HCT116 (cell line): ENCODE measurements around the gene LRRK1. TPM values are rescaled to one million over a fixed set of nuclear protein-coding genes. Genes with fewer than 3 reads are reported as not detected.

Experiments
- ATAC-seq: fragments of 200-7000 bp; cut with Tn5 transposase; 2 replicates; pipeline ENCODE4 v1.9.1; 2020; ENCODE audit warnings: mild to moderate bottlenecking, moderate library complexity
- BruUV-seq: library from RNA; stranded (reverse); fragments of 400-500 nt; replicated peaks from 2 replicates; lab custom pipeline; 2021; lab: Mats Ljungman, UMichigan
- CTCF ChIA-PET: fragments of 300-600 bp; sonication (Branson Sonifier 250); formaldehyde crosslinking; loops from one replicate; lab custom pipeline; 2021; ENCODE audit warnings: antibody characterized with exemption; lab: Charles Lee
- POLR2A ChIA-PET: fragments of 300-600, 350-600 bp; sonication (Branson Sonifier 250); formaldehyde crosslinking; loops from one replicate; lab custom pipeline; 2021; ENCODE audit warnings: antibody characterized with exemption; lab: Charles Lee
- RAD21 ChIA-PET, 2 experiments: fragments of 300-600 bp; sonication (Branson Sonifier 250); formaldehyde crosslinking; loops; one replicate each; lab custom pipeline; 2023; ENCODE audit warnings: low total read pairs in 2 of 2; ENCODE audit not compliant: uncharacterized antibody in 2 of 2, unreplicated experiment in 2 of 2, low non-redundant PET in 1 of 2; lab: Charles Lee
- DNase-seq: peaks from one replicate; pipeline ENCODE4 v3.0.0-alpha.2; 2010; ENCODE audit warnings: low read depth, low spot score
- H2AFZ ChIP-seq: fragments of 200-600 bp; shearing (Covaris generic), sonication (generic); 2 replicates; pipeline ENCODE4 v1.6.1; 2017; ENCODE audit warnings: low read depth, mixed run types, mixed read lengths, antibody characterized with exemption, low read length; ENCODE audit not compliant: poor library complexity, severe bottlenecking
- H3K27ac ChIP-seq: 2 replicates; pipeline ENCODE4 v1.5.1; 2012; ENCODE audit warnings: low read depth, low read length
- H3K27me3 ChIP-seq: fragments of 200-600 bp; sonication (generic); 2 replicates; pipeline ENCODE4 v1.6.1; 2016; ENCODE audit warnings: mixed run types, low read length, mixed read lengths; ENCODE audit not compliant: insufficient read depth
- H3K36me3 ChIP-seq, 2 experiments: fragments of 200-500 bp in 1 of 2; fragments of 200-600 bp in 1 of 2; sonication (Bioruptor generic) in 1 of 2; sonication (generic) in 1 of 2; 2 replicates each; pipeline versions ENCODE4 v1.5.1 to v1.6.1; 2014 to 2016; ENCODE audit warnings: low read length in 2 of 2, inconsistent platforms in 1 of 2, mixed read lengths in 1 of 2, mixed run types in 1 of 2; ENCODE audit not compliant: insufficient read depth in 2 of 2, control insufficient read depth in 1 of 2
- H3K4me1 ChIP-seq, 2 experiments: fragments of 200-600 bp in 1 of 2; sonication (generic) in 1 of 2; 2 replicates each; pipeline versions ENCODE4 v1.5.1 to v1.6.1; 2012 to 2017; ENCODE audit warnings: low read length in 2 of 2, inconsistent platforms in 1 of 2, mild to moderate bottlenecking in 1 of 2, mixed read lengths in 1 of 2, mixed run types in 1 of 2, moderate library complexity in 1 of 2; ENCODE audit not compliant: insufficient read depth in 2 of 2, control insufficient read depth in 1 of 2
- H3K4me2 ChIP-seq: fragments of 200-600 bp; sonication (generic); 2 replicates; pipeline ENCODE4 v1.6.1; 2017; ENCODE audit warnings: mixed run types, low read length, mixed read lengths
- H3K4me3 ChIP-seq, 2 experiments: fragments of 200-600 bp in 1 of 2; sonication (generic) in 1 of 2; replicated peaks in 1 of 2; 2 replicates each; pipeline ENCODE4 v1.5.1; 2011 to 2016; ENCODE audit warnings: low read length in 2 of 2, control low read depth in 1 of 2, low read depth in 1 of 2, mild to moderate bottlenecking in 1 of 2, mixed read lengths in 1 of 2, mixed run types in 1 of 2
- H3K79me2 ChIP-seq: fragments of 200-600 bp; sonication (generic); 2 replicates; pipeline ENCODE4 v1.6.1; 2017; ENCODE audit warnings: mild to moderate bottlenecking, mixed run types, low read length, moderate library complexity, mixed read lengths; ENCODE audit not compliant: insufficient read depth
- H3K9ac ChIP-seq: fragments of 200-600 bp; sonication (generic); 2 replicates; pipeline ENCODE4 v1.6.1; 2016; ENCODE audit warnings: low read length, mixed read lengths
- H3K9me2 ChIP-seq: fragments of 200-600 bp; sonication (generic), shearing (Covaris generic); 2 replicates; pipeline ENCODE4 v1.6.1; 2017; ENCODE audit warnings: mixed run types, mild to moderate bottlenecking, moderate library complexity; ENCODE audit not compliant: insufficient read depth
- H3K9me3 ChIP-seq, 2 experiments: fragments of 200-500 bp in 1 of 2; fragments of 200-600 bp in 1 of 2; sonication (Bioruptor generic) in 1 of 2; sonication (generic) in 1 of 2; 2 replicates each; pipeline ENCODE4 v1.6.1; 2014 to 2017; ENCODE audit warnings: low read length in 2 of 2, mixed read lengths in 2 of 2, inconsistent platforms in 1 of 2, low read depth in 1 of 2, mild to moderate bottlenecking in 1 of 2, mixed run types in 1 of 2, moderate library complexity in 1 of 2; ENCODE audit not compliant: control insufficient read depth in 1 of 2, insufficient read depth in 1 of 2
- H4K20me1 ChIP-seq: fragments of 200-600 bp; sonication (generic), shearing (Covaris generic); 2 replicates; pipeline ENCODE4 v1.6.1; 2017; ENCODE audit warnings: mixed run types, mild to moderate bottlenecking, moderate library complexity; ENCODE audit not compliant: insufficient read depth
- ATF3 ChIP-seq: IDR thresholded peaks from 2 replicates; pipeline ENCODE4 v1.6.1; 2012
- CBX3 ChIP-seq: IDR thresholded peaks from 2 replicates; pipeline ENCODE4 v1.6.1; 2012; ENCODE audit warnings: low read depth
- CEBPB ChIP-seq: IDR thresholded peaks from 2 replicates; pipeline ENCODE4 v1.6.1; 2012; ENCODE audit warnings: low read depth
- CTCF ChIP-seq, 3 experiments: fragments of 200-600 bp in 1 of 3; sonication (generic) in 1 of 3; IDR thresholded peaks in 2 of 3; conservative IDR thresholded peaks in 1 of 3; 2 replicates each; pipeline ENCODE4 v1.5.1; 2012 to 2017; ENCODE audit warnings: low read depth in 2 of 3, low read length in 2 of 3, antibody characterized with exemption in 1 of 3, borderline replicate concordance in 1 of 3, control low read depth in 1 of 3, mild to moderate bottlenecking in 1 of 3, mixed read lengths in 1 of 3, mixed run types in 1 of 3, moderate library complexity in 1 of 3; ENCODE audit not compliant: insufficient read depth in 1 of 3
- EGR1 ChIP-seq: IDR thresholded peaks from 2 replicates; pipeline ENCODE4 v1.6.1; 2012; ENCODE audit warnings: low read depth
- EZH2 ChIP-seq: fragments of 200-600 bp; sonication (generic); IDR thresholded peaks from 2 replicates; pipeline ENCODE4 v1.6.1; 2017; ENCODE audit warnings: antibody characterized with exemption, mixed run types
- EZH2phosphoT487 ChIP-seq: fragments of 200-600 bp; IDR thresholded peaks from 2 replicates; pipeline ENCODE4 v1.6.1; 2018; ENCODE audit warnings: antibody characterized with exemption, borderline replicate concordance
- FOSL1 ChIP-seq: IDR thresholded peaks from 2 replicates; pipeline ENCODE4 v1.6.1; 2012; ENCODE audit warnings: low read depth
- JUND ChIP-seq: IDR thresholded peaks from 2 replicates; pipeline ENCODE4 v1.6.1; 2012
- POLR2A ChIP-seq: IDR thresholded peaks from 2 replicates; pipeline ENCODE4 v1.7.0; 2011; ENCODE audit warnings: borderline replicate concordance; ENCODE audit not compliant: insufficient read depth, insufficient read length; ENCODE audit errors: extremely low read depth
- POLR2AphosphoS5 ChIP-seq: IDR thresholded peaks from 2 replicates; pipeline ENCODE4 v1.6.1; 2011; ENCODE audit warnings: mild to moderate bottlenecking, low read depth, low read length, moderate library complexity
- RAD21 ChIP-seq: IDR thresholded peaks from 2 replicates; pipeline ENCODE4 v1.6.1; 2012; ENCODE audit warnings: low read depth, mild to moderate bottlenecking
- REST ChIP-seq: IDR thresholded peaks from 2 replicates; pipeline ENCODE4 v1.6.1; 2012; ENCODE audit warnings: low read depth
- SIN3A ChIP-seq: IDR thresholded peaks from 2 replicates; pipeline ENCODE4 v1.6.1; 2012; ENCODE audit warnings: low read depth
- SRF ChIP-seq: IDR thresholded peaks from 2 replicates; pipeline ENCODE4 v1.6.1; 2012; ENCODE audit warnings: low read depth
- TCF7L2 ChIP-seq: IDR thresholded peaks from 2 replicates; pipeline ENCODE4 v1.7.0; 2011; ENCODE audit warnings: borderline replicate concordance, inconsistent platforms; ENCODE audit not compliant: insufficient read depth, insufficient read length; ENCODE audit errors: extremely low read depth
- YY1 ChIP-seq: IDR thresholded peaks from 2 replicates; pipeline ENCODE4 v1.6.1; 2011; ENCODE audit warnings: low read length, low read depth, moderate library complexity, mild to moderate bottlenecking; ENCODE audit not compliant: insufficient replicate concordance; ENCODE audit errors: extremely low read depth
- ZBTB33 ChIP-seq: IDR thresholded peaks from 2 replicates; pipeline ENCODE4 v1.6.1; 2011; ENCODE audit warnings: mild to moderate bottlenecking, low read length, moderate library complexity; ENCODE audit not compliant: insufficient replicate concordance; ENCODE audit errors: extremely low read depth
- ZNF274 ChIP-seq: fragments of 200-500 bp; sonication (Bioruptor generic); IDR thresholded peaks from 2 replicates; pipeline ENCODE4 v1.6.1; 2014; ENCODE audit warnings: mild to moderate bottlenecking, low read depth, low read length, inconsistent platforms
- intact Hi-C: fragments of 100-400 bp; cut with micrococcal nuclease; formaldehyde crosslinking; loops from 2 replicates; pipeline ENCODE4 v1.10.0; 2022
- total RNA-seq: library from RNA; stranded (reverse); gene quantifications from one replicate; pipeline ENCODE4 v1.2.1, GENCODE V29; 2021; ENCODE audit not compliant: unreplicated experiment

LRRK1 gene
- total RNA-seq, 1 experiment from 2014 or later = 21.6 TPM

GRCh38 chr15:101068523-101068960 lies 149.4 kb downstream of the LRRK1 start:
- CTCF ChIA-PET = no interaction called here
- POLR2A ChIA-PET = no interaction called here
- H3K9ac ChIP-seq = no peak overlapping the region
- no peaks in the 10 kb centered on the region for H3K36me3 ChIP-seq
- H3K27ac ChIP-seq = no peak overlapping the region
- intact Hi-C loops = no loop called here
- no peak overlapping the region for H3K4me2 ChIP-seq
- RAD21 ChIA-PET = no interaction called here
- no peaks in the 10 kb centered on the region for H3K79me2 ChIP-seq
- no peaks in the 10 kb centered on the region for H3K9me2 ChIP-seq
- H3K9me3 ChIP-seq = no peaks in the 10 kb centered on the region
- DNase-seq = no peak
- H3K4me3 ChIP-seq = no peak overlapping the region
- BruUV-seq = no TSS peak
- no peaks in the 10 kb centered on the region; a peak in 1 of 4 replicates for H3K4me1 ChIP-seq
- H2AFZ ChIP-seq = no peak overlapping the region
- no peak for TF ChIP-seq TCF7L2
- no peak for TF ChIP-seq FOSL1
- TF ChIP-seq SRF = no peak
- TF ChIP-seq POLR2AphosphoS5 = no peak
- no peak for TF ChIP-seq YY1
- TF ChIP-seq REST = no peak
- TF ChIP-seq EZH2phosphoT487 = no peak
- TF ChIP-seq CBX3 = no peak
- TF ChIP-seq EZH2 = no peak
- no peak for TF ChIP-seq RAD21
- TF ChIP-seq SIN3A = no peak
- no peak for TF ChIP-seq ATF3
- TF ChIP-seq CTCF (IDR thresholded peaks at IDR 0.05 in 2 of 3, conservative IDR thresholded peaks at IDR 0.05 in 1 of 3; ENCODE audit: borderline replicate concordance in 1 of 3, insufficient read depth in 1 of 3, low read depth in 2 of 3, low read length in 2 of 3) = no peak
- TF ChIP-seq CEBPB = no peak
- TF ChIP-seq POLR2A = no peak
- no peak for TF ChIP-seq ZNF274
- no peak for TF ChIP-seq JUND
- TF ChIP-seq ZBTB33 = no peak
- TF ChIP-seq EGR1 = no peak
- TF ChIP-seq, all 23 proteins: peak for 0
- H3K27me3 ChIP-seq = no peaks in the 10 kb centered on the region
- no peak for ATAC-seq
- H4K20me1 ChIP-seq = no peaks in the 10 kb centered on the region
